Bronchial epithelial cell (primary cell): ENCODE results near the gene MARCHF3. TPM values are rescaled to one million over a fixed set of nuclear protein-coding genes. Genes with fewer than 3 reads are reported as not detected.

Experiments
- DNase-seq: peaks from one replicate; pipeline ENCODE4 v3.0.0-alpha.2; 2010; ENCODE audit warnings: low read depth
- FAIRE-seq: peaks from 2 replicates; lab custom pipeline; 2011; peaks lifted over from hg19 to GRCh38; lab: Jason Lieb, UNC
- H3K27me3 ChIP-seq: 2 replicates; pipeline ENCODE4 v1.5.1; 2011; ENCODE audit warnings: low read length; ENCODE audit not compliant: control insufficient read depth, insufficient read depth
- H3K36me3 ChIP-seq: 2 replicates; pipeline ENCODE4 v1.5.1; 2011; ENCODE audit warnings: low read length; ENCODE audit not compliant: control insufficient read depth, insufficient read depth
- H3K4me3 ChIP-seq: 2 replicates; pipeline ENCODE4 v1.5.1; 2011; ENCODE audit warnings: mild to moderate bottlenecking, low read depth, low read length, control low read depth
- total RNA-seq: library from RNA; depleted of rRNA; stranded (reverse); fragments of >200 nt; gene quantifications from 2 replicates; pipeline ENCODE4 v1.2.1, GENCODE V29; 2014
- TF ChIP-seq, protein P1 (sequence below): IDR thresholded peaks from 2 replicates; pipeline ENCODE4 v1.5.1; 2011; ENCODE audit warnings: mild to moderate bottlenecking, moderate library complexity, low read length, control low read depth, inconsistent platforms; ENCODE audit not compliant: insufficient read depth, severe bottlenecking

The MARCHF3 gene
- total RNA-seq, 1 donor from 2014 or later: 1.6 TPM

DNA sequence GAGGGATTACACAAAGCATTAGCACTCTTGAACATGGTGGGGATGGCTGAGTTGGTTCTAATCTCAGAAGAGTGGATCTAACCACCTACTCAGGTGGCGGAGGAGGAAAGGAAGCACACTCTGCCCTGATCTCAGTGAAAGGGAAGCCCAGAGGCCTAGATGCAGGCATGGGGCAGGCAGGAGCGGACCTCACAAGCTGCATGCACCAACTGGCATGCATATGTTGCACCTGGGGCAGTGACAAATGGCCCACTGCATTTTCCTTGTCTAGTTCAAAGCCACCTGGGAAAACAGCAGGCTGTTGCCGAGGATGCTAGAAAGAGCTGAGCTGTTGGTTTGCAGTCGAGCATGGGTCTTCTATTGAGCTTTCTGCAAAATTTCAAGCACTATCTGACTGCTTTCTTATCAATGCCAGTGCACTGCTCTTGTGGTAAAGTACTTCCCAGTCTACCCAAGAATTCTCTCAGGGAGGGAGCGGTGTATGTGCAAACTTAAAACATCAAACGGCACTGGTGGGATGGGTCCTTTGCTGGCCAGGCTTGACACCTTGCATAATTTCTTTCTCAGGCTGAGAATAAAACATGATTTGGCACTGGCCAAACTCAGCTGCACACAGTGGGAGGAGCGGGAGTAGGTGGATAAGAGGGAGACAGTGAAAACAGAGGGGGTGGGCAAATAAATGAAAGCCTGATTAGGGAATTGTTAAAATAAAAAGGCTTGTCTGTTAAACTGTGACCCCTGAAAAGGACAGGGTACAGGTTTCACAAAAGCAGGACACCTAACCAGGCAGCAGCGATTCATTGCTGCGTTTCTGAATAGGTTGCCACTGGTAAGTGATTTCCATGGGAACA lies 108.9 kb downstream of the MARCHF3 start:
- FAIRE-seq (no peak), DNase-seq (no peak)
- Histone ChIP-seq H3K4me3 (no peak overlapping the region), H3K36me3 (no peaks in the 10 kb centered on the region), H3K27me3 (no peaks in the 10 kb centered on the region)
- TF ChIP-seq, protein P1, sequence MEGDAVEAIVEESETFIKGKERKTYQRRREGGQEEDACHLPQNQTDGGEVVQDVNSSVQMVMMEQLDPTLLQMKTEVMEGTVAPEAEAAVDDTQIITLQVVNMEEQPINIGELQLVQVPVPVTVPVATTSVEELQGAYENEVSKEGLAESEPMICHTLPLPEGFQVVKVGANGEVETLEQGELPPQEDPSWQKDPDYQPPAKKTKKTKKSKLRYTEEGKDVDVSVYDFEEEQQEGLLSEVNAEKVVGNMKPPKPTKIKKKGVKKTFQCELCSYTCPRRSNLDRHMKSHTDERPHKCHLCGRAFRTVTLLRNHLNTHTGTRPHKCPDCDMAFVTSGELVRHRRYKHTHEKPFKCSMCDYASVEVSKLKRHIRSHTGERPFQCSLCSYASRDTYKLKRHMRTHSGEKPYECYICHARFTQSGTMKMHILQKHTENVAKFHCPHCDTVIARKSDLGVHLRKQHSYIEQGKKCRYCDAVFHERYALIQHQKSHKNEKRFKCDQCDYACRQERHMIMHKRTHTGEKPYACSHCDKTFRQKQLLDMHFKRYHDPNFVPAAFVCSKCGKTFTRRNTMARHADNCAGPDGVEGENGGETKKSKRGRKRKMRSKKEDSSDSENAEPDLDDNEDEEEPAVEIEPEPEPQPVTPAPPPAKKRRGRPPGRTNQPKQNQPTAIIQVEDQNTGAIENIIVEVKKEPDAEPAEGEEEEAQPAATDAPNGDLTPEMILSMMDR: no peak

DNA sequence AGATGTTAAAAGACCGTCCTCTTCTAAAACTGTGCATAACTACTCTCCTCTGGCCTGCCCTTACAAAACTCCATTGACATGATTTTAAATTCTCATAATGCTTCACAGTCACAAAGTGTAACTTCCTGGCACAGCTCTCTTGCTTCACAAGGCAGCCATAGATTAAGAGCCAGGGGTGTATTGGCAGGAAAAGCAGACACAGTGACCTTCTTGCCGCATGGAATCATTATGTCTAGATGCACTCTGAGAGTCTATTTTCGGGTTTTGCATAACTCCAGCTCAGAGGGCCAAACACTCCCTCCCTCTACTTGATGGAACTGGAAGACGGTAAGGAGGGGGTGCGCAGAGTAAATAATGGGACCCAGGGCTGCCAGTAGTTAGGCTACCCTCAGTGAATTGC lies 110.1 kb downstream of the MARCHF3 start:
- FAIRE-seq: no peak
- Histone ChIP-seq H3K36me3 (no peaks in the 10 kb centered on the region), H3K27me3 (no peaks in the 10 kb centered on the region), H3K4me3 (no peak overlapping the region)
- TF ChIP-seq, protein P1: no peak
- DNase-seq: no peak

DNA sequence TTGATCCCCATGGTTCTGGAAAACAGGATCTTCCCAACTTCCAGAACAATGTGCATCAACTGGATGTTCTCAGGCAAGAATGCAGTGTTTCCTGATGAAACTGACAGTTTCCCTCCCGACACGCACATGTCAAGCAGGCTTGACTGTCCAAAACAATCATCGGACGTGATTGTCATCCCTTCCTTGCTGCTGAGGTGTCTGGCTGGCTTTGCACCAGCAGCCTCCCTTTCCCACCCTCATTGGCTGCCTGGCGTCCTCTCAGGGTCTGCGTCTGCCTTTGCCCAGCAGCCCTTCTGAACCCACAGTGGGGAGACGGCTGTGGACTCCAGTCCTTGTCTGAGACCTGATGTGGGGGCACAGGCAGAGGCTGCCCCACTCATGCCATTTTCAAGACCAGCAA lies 110.8 kb downstream of the MARCHF3 start:
- FAIRE-seq (no peak), DNase-seq (no peak)
- Histone ChIP-seq H3K27me3 (no peaks in the 10 kb centered on the region), H3K4me3 (no peak overlapping the region), H3K36me3 (no peaks in the 10 kb centered on the region)
- TF ChIP-seq, protein P1: no peak

DNA sequence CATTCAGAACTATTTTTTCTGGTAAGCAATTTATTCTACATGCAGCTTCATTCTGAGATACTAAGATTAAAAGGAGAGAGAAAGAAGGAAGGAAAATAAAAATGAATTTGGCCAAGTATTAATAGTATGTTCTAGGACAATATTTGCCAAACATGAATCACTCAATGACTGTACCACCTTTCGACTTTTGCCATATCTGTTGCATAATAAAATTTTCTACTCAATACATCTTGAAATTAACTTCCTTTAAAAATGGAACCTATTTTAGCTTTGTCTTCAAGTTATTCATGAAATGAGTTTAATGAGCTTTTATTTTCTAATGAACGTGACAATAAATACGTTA lies 111.8 kb downstream of the MARCHF3 start:
- DNase-seq (peak; percentile 80), FAIRE-seq (no peak)
- H3K36me3 ChIP-seq: no peaks in the 10 kb centered on the region
- H3K4me3 ChIP-seq: no peak overlapping the region
- no peaks in the 10 kb centered on the region for H3K27me3 ChIP-seq
- TF ChIP-seq, protein P1: no peak

DNA sequence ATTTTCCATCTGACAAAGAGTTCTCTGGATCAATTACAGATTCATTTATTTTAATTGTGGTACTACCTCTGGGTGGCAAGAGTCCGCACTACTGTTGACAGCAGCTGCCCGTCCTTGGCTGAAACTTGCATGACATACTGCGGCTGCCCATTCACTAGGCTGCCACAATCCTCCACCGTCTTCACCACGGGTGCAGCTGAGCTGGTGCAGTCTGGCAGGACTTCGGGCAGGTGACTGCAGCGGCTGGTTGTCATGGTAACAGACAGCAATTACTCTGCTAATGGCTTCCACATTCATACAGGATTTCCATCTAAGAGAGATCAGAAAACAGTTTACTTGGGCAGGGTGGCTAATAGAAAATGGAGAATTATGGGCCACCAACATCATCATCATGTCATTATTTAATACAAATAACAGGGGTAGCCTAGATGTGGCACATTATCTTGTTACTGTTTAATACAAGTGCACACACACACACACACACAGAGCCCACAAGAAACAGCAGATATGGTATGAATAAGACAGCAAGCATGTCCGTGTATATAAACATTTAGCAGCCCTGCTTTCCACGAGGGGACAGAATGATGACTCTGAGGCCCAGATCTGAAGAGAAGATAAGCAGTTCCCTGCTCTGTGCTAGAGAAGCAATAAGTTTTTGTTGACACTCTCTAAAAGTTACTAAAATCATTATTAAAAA lies 112.3 kb downstream of the MARCHF3 start:
- Histone ChIP-seq H3K27me3 (no peaks in the 10 kb centered on the region), H3K36me3 (no peaks in the 10 kb centered on the region), H3K4me3 (no peak overlapping the region)
- FAIRE-seq (no peak), DNase-seq (peak; percentile 59)
- TF ChIP-seq, protein P1: no peak
